ENCODE results near the gene MRS2.

MRS2 gene

GRCh38 chr6:24451581-24452388, 49.0 kb downstream of the MRS2 start:
- in situ Hi-C loops (cut with MboI; ENCODE audit: low pct_unique_long_range_greater_than_20kb, low sequenced_read_pairs, unreplicated experiment) = no loop called here
- TF ChIP-seq CTCF (IDR thresholded peaks at IDR 0.05; ENCODE audit: extremely low read depth, insufficient read depth, missing control alignments) = no peak
- DNase-seq (ENCODE audit: low spot score) = no peak

- no peak for DNase-seq (ENCODE audit: low spot score)
- in situ Hi-C loops (cut with MboI; ENCODE audit: low pct_unique_long_range_greater_than_20kb, low sequenced_read_pairs, unreplicated experiment) = no loop called here
- no peak for TF ChIP-seq CTCF (IDR thresholded peaks at IDR 0.05; ENCODE audit: extremely low read depth, insufficient read depth, missing control alignments)
Measured at GRCh38 chr6:24453921-24454320, 51.2 kb downstream of the MRS2 start.

- no peak for DNase-seq (ENCODE audit: low spot score)
- TF ChIP-seq CTCF (IDR thresholded peaks at IDR 0.05; ENCODE audit: extremely low read depth, insufficient read depth, missing control alignments) = no peak
- in situ Hi-C loops (cut with MboI; ENCODE audit: low pct_unique_long_range_greater_than_20kb, low sequenced_read_pairs, unreplicated experiment) = no loop called here
Measured at GRCh38 chr6:24454452-24454851, 51.7 kb downstream of the MRS2 start.

GRCh38 chr6:24455061-24455460, 52.3 kb downstream of the MRS2 start:
- in situ Hi-C loops (cut with MboI; ENCODE audit: low pct_unique_long_range_greater_than_20kb, low sequenced_read_pairs, unreplicated experiment) = no loop called here
- no peak for TF ChIP-seq CTCF (IDR thresholded peaks at IDR 0.05; ENCODE audit: extremely low read depth, insufficient read depth, missing control alignments)
- DNase-seq (ENCODE audit: low spot score) = no peak

GRCh38 chr6:24458134-24458533, 55.4 kb downstream of the MRS2 start:
- in situ Hi-C loops (cut with MboI; ENCODE audit: low pct_unique_long_range_greater_than_20kb, low sequenced_read_pairs, unreplicated experiment) = no loop called here
- no peak for TF ChIP-seq CTCF (IDR thresholded peaks at IDR 0.05; ENCODE audit: extremely low read depth, insufficient read depth, missing control alignments)
- no peak for DNase-seq (ENCODE audit: low spot score)

- DNase-seq (ENCODE audit: low spot score) = no peak
- no peak for TF ChIP-seq CTCF (IDR thresholded peaks at IDR 0.05; ENCODE audit: extremely low read depth, insufficient read depth, missing control alignments)
- in situ Hi-C loops (cut with MboI; ENCODE audit: low pct_unique_long_range_greater_than_20kb, low sequenced_read_pairs, unreplicated experiment) = no loop called here
Measured at GRCh38 chr6:24458941-24459340, 56.2 kb downstream of the MRS2 start.
